ENCODE data around the gene ZNF316.

DNA sequence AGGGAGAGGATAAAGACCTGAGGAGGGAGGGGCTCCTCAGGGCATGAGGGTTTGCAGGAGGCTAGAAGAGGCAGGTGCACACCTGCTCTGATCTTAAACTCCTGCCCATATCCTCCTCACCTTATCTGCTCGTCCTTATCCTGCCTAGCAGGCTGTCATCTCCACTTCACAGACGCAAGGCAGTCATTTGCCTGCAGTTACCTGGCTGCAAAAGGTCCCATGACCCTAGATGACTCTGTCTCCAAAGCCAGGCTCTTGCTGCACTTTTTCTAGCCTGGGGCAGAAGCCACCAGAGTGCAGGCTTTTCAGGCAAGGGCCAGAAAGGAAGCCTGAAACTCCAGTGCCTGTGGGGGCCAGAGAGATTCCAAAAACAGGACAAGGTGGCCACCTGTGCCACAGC is 23.4 kb upstream of the ZNF316 start:
- TF ChIP-seq, protein P1, sequence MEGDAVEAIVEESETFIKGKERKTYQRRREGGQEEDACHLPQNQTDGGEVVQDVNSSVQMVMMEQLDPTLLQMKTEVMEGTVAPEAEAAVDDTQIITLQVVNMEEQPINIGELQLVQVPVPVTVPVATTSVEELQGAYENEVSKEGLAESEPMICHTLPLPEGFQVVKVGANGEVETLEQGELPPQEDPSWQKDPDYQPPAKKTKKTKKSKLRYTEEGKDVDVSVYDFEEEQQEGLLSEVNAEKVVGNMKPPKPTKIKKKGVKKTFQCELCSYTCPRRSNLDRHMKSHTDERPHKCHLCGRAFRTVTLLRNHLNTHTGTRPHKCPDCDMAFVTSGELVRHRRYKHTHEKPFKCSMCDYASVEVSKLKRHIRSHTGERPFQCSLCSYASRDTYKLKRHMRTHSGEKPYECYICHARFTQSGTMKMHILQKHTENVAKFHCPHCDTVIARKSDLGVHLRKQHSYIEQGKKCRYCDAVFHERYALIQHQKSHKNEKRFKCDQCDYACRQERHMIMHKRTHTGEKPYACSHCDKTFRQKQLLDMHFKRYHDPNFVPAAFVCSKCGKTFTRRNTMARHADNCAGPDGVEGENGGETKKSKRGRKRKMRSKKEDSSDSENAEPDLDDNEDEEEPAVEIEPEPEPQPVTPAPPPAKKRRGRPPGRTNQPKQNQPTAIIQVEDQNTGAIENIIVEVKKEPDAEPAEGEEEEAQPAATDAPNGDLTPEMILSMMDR (IDR thresholded peaks at IDR 0.05): no peak
- TF ChIP-seq POLR2A (IDR thresholded peaks at IDR 0.05): no peak

All from body of pancreas (tissue), 4 donors.